HEK293T (cell line): ENCODE measurements around the gene NDUFC1.

ENCODE experiments used
- ARNT ChIP-seq: fragments of 450-650 bp; IDR thresholded peaks from 2 replicates; pipeline ENCODE4 v1.6.1; 2017; ENCODE audit warnings: mild to moderate bottlenecking
- BHLHE40 ChIP-seq: fragments of 450-650 bp; IDR thresholded peaks from 2 replicates; pipeline ENCODE4 v1.6.1; 2016; ENCODE audit warnings: mild to moderate bottlenecking, moderate library complexity, borderline replicate concordance
- ELF4 ChIP-seq: fragments of 450-650 bp; IDR thresholded peaks from 2 replicates; pipeline ENCODE4 v1.6.1; 2017; ENCODE audit warnings: antibody characterized with exemption
- FOXM1 ChIP-seq: fragments of 450-650 bp; IDR thresholded peaks from 2 replicates; pipeline ENCODE4 v1.6.1; 2017; ENCODE audit warnings: mild to moderate bottlenecking, borderline replicate concordance
- L3MBTL2 ChIP-seq: fragments of 450-650 bp; conservative IDR thresholded peaks from 2 replicates; pipeline ENCODE4 v1.6.1; 2016; ENCODE audit warnings: mild to moderate bottlenecking
- LEF1 ChIP-seq: fragments of 450-650 bp; IDR thresholded peaks from 2 replicates; pipeline ENCODE4 v1.6.1; 2017; ENCODE audit warnings: mild to moderate bottlenecking, borderline replicate concordance
- SP1 ChIP-seq: fragments of 450-650 bp; IDR thresholded peaks from 2 replicates; pipeline ENCODE4 v1.6.1; 2017
- SUZ12 ChIP-seq: fragments of 450-650 bp; IDR thresholded peaks from 2 replicates; pipeline ENCODE4 v1.6.1; 2016; ENCODE audit warnings: mild to moderate bottlenecking
- TARDBP ChIP-seq: fragments of 450-650 bp; IDR thresholded peaks from 2 replicates; pipeline ENCODE4 v1.6.1; 2016

DNA sequence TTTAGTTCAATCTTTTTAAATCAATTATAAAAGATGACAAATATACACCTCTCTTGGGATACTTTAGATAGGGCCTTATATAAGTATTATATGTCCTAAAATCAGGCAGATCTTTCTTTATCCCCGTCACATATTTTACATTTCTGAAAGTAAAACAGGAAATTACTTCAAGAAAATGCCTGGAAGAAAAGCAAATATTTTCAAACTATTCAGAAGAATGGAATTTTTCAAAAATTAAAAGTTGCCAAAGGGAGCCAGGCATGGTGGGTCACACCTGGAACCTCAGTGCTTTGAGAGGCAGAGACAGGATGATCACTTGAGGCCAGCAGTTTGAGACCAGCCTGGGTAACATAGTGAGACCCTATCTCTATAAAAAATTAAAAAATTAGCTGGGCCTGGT, 56.7 kb downstream of the NDUFC1 start:
- TF ChIP-seq SP1, result no peak
- TF ChIP-seq SUZ12, result no peak
- TF ChIP-seq TARDBP, result no peak
- no peak for TF ChIP-seq ELF4
- TF ChIP-seq LEF1, result no peak
- TF ChIP-seq FOXM1, result no peak
- TF ChIP-seq BHLHE40, result no peak
- TF ChIP-seq L3MBTL2, result no peak
- no peak for TF ChIP-seq ARNT
